Loucy (cell line): ENCODE data around the gene HLA-DMB.

Source experiments
- H2AFZ ChIP-seq: fragments of 200-600 bp; sonication (generic); 2 replicates; pipeline ENCODE4 v1.6.0; 2016; ENCODE audit warnings: antibody characterized with exemption, mild to moderate bottlenecking, low read length, moderate library complexity
- H3F3A ChIP-seq: fragments of 200-600 bp; 2 replicates; pipeline ENCODE4 v1.6.0; 2016; ENCODE audit warnings: antibody characterized with exemption, low read depth, mild to moderate bottlenecking
- H3K27me3 ChIP-seq: fragments of 200-600 bp; sonication (generic); 2 replicates; pipeline ENCODE4 v1.6.1; 2014; ENCODE audit warnings: low read length, mild to moderate bottlenecking; ENCODE audit not compliant: insufficient read depth, poor library complexity, severe bottlenecking
- H3K36me3 ChIP-seq: fragments of 200-600 bp; sonication (generic); 2 replicates; pipeline ENCODE4 v1.6.1; 2016; ENCODE audit warnings: low read length; ENCODE audit not compliant: insufficient read depth
- H3K4me1 ChIP-seq: fragments of 200-600 bp; sonication (generic); 2 replicates; pipeline ENCODE4 v1.5.1; 2014; ENCODE audit warnings: low read length, mild to moderate bottlenecking; ENCODE audit not compliant: insufficient read depth, poor library complexity, severe bottlenecking
- H3K4me2 ChIP-seq: fragments of 200-600 bp; sonication (generic); 2 replicates; pipeline ENCODE4 v1.6.0; 2014; ENCODE audit warnings: antibody characterized with exemption, low read length, low read depth, mild to moderate bottlenecking; ENCODE audit not compliant: poor library complexity, severe bottlenecking
- H3K4me3 ChIP-seq: fragments of 200-600 bp; sonication (generic); 2 replicates; pipeline ENCODE4 v1.5.1; 2014; ENCODE audit warnings: low read length, mild to moderate bottlenecking, mixed read lengths; ENCODE audit not compliant: poor library complexity, severe bottlenecking
- H3K79me2 ChIP-seq: fragments of 200-600 bp; sonication (generic); 2 replicates; pipeline ENCODE4 v1.6.1; 2014; ENCODE audit warnings: low read length; ENCODE audit not compliant: insufficient read depth
- H3K9ac ChIP-seq: fragments of 200-600 bp; sonication (generic); 2 replicates; pipeline ENCODE4 v1.6.0; 2014; ENCODE audit warnings: mild to moderate bottlenecking, low read depth, low read length, moderate library complexity; ENCODE audit not compliant: poor library complexity, severe bottlenecking
- H3K9me2 ChIP-seq: fragments of 200-600 bp; sonication (generic); replicated peaks from 2 replicates; pipeline ENCODE4 v1.6.1; 2016; ENCODE audit warnings: low read depth, low read length, mixed read lengths
- H3K9me3 ChIP-seq: fragments of 200-600 bp; sonication (generic); 2 replicates; pipeline ENCODE4 v1.6.1; 2014; ENCODE audit warnings: mild to moderate bottlenecking, antibody characterized with exemption, low read length, low read depth; ENCODE audit not compliant: insufficient read depth
- H4K20me1 ChIP-seq: fragments of 200-600 bp; sonication (generic); 2 replicates; pipeline ENCODE4 v1.6.0; 2014; ENCODE audit warnings: antibody characterized with exemption, low read length, mild to moderate bottlenecking; ENCODE audit not compliant: insufficient read depth, poor library complexity, severe bottlenecking
- EZH2phosphoT487 ChIP-seq: fragments of 200-600 bp; IDR thresholded peaks from 2 replicates; pipeline ENCODE4 v1.6.1; 2018; ENCODE audit warnings: antibody characterized with exemption, mild to moderate bottlenecking, moderate library complexity, borderline replicate concordance
- TF ChIP-seq, protein P1 (sequence below): fragments of 200-600 bp; sonication (generic); conservative IDR thresholded peaks from 2 replicates; pipeline ENCODE4 v1.5.1; 2014; ENCODE audit warnings: mild to moderate bottlenecking, antibody characterized with exemption, low read length

The HLA-DMB gene

DNA sequence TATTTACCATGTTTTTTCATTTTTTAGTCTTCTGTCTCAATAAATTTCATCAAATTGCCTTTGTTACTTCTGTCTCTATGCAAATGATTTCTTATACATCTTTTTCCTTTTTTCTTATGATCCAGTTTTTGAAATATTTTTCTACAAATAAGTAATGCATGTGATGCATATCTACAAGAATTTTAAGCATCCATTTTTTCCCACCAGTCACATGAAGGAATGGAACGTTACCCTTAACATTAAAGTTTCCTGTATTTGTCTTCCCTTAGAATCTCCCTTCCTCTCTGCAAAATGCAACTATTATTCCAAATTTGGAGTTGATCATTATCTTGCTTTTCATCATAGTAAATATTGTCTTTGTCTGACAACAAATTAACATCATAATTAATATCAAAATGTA is 51.3 kb downstream of the HLA-DMB start:
- peaks cover 12% of the 10 kb centered on the region for H3K4me1 ChIP-seq
- H3K36me3 ChIP-seq: no peaks in the 10 kb centered on the region
- no peaks in the 10 kb centered on the region for H3K27me3 ChIP-seq
- H3K9ac ChIP-seq: no peak overlapping the region
- H3K4me2 ChIP-seq: no peak overlapping the region
- no peaks in the 10 kb centered on the region for H4K20me1 ChIP-seq
- no peak overlapping the region for H2AFZ ChIP-seq
- H3K4me3 ChIP-seq: no peak overlapping the region
- H3F3A ChIP-seq: no peaks in the 10 kb centered on the region; the same call in 1 of the 2 replicates
- no peaks in the 10 kb centered on the region for H3K9me3 ChIP-seq
- TF ChIP-seq, protein P1, sequence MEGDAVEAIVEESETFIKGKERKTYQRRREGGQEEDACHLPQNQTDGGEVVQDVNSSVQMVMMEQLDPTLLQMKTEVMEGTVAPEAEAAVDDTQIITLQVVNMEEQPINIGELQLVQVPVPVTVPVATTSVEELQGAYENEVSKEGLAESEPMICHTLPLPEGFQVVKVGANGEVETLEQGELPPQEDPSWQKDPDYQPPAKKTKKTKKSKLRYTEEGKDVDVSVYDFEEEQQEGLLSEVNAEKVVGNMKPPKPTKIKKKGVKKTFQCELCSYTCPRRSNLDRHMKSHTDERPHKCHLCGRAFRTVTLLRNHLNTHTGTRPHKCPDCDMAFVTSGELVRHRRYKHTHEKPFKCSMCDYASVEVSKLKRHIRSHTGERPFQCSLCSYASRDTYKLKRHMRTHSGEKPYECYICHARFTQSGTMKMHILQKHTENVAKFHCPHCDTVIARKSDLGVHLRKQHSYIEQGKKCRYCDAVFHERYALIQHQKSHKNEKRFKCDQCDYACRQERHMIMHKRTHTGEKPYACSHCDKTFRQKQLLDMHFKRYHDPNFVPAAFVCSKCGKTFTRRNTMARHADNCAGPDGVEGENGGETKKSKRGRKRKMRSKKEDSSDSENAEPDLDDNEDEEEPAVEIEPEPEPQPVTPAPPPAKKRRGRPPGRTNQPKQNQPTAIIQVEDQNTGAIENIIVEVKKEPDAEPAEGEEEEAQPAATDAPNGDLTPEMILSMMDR: no peak
- no peak for TF ChIP-seq EZH2phosphoT487
- peaks cover 10% of the 10 kb centered on the region; the same call in 1 of the 2 replicates for H3K79me2 ChIP-seq
- no peaks in the 10 kb centered on the region for H3K9me2 ChIP-seq

DNA sequence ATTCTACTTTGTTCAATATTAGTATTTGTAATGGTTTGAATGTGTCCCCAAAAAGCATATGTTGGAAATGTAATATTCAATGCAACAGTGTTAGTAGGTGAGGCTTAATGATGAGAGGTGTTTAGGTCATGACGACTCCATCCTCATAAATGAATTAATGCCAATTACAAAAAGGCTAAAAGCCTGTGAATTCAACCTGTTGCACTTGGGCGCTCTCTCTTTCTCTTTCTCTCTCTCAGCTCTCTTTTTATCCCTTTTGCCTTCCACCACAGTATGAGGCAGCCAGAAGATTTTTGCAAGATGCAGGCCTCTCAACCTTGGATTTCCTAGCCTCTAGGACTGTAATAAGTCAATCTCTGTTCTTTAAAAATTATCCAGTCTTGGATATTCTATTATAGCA is 52.3 kb downstream of the HLA-DMB start:
- H3K9ac ChIP-seq: no peak overlapping the region
- H3K79me2 ChIP-seq: peaks cover 7% of the 10 kb centered on the region; the same call in 1 of the 2 replicates
- H3K9me3 ChIP-seq: no peaks in the 10 kb centered on the region
- H3K4me3 ChIP-seq: no peak overlapping the region
- H3K4me2 ChIP-seq: no peak overlapping the region
- no peak for TF ChIP-seq EZH2phosphoT487
- TF ChIP-seq, protein P1: no peak
- no peaks in the 10 kb centered on the region; the same call in 1 of the 2 replicates for H3F3A ChIP-seq
- no peaks in the 10 kb centered on the region for H3K36me3 ChIP-seq
- no peaks in the 10 kb centered on the region for H3K27me3 ChIP-seq
- H3K4me1 ChIP-seq: peaks cover 9% of the 10 kb centered on the region
- no peak overlapping the region for H2AFZ ChIP-seq
- H3K9me2 ChIP-seq: no peaks in the 10 kb centered on the region
- H4K20me1 ChIP-seq: no peaks in the 10 kb centered on the region

DNA sequence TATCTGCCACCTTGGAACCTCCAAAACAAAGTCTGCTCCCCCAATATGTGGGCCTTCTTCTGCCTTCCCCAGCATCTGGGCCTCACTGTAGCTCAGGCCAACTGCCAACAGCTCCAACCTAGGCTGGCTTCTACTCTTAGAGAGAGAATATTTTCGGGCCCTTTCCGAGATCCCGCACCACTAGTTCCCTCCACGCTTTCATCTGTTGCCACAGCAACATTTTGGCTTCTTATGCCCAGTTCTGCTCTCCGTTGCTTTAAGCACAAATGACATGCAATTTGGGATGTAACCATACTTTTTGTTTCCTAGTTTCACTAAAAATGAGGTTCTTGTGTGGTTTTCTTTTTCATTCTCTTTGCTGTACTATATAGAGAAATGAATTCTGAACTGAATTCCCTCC is 53.2 kb downstream of the HLA-DMB start:
- H3K9me2 ChIP-seq: no peaks in the 10 kb centered on the region
- no peaks in the 10 kb centered on the region for H3K36me3 ChIP-seq
- H3F3A ChIP-seq: no peaks in the 10 kb centered on the region; the same call in 1 of the 2 replicates
- no peak overlapping the region for H3K4me2 ChIP-seq
- no peaks in the 10 kb centered on the region for H3K79me2 ChIP-seq
- no peaks in the 10 kb centered on the region for H3K27me3 ChIP-seq
- TF ChIP-seq EZH2phosphoT487: no peak
- TF ChIP-seq, protein P1: no peak
- no peaks in the 10 kb centered on the region for H4K20me1 ChIP-seq
- H3K9me3 ChIP-seq: no peaks in the 10 kb centered on the region
- H3K9ac ChIP-seq: no peak overlapping the region
- H2AFZ ChIP-seq: no peak overlapping the region
- H3K4me1 ChIP-seq: no peaks in the 10 kb centered on the region
- no peak overlapping the region for H3K4me3 ChIP-seq
